Activated T-helper 1 cell treated with anti-CD3 and anti-CD28 coated beads, Interleukin-2, amount 50 U/mL, for 16 hours (primary cell): ENCODE results near the gene WBP2.

ENCODE experiments used
- DNase-seq, 2 donors: peaks; one replicate each; pipeline ENCODE4 v3.0.0-alpha.2; 2020; ENCODE audit warnings: low read depth in 1 of 2, low spot score in 1 of 2

WBP2 gene

DNA sequence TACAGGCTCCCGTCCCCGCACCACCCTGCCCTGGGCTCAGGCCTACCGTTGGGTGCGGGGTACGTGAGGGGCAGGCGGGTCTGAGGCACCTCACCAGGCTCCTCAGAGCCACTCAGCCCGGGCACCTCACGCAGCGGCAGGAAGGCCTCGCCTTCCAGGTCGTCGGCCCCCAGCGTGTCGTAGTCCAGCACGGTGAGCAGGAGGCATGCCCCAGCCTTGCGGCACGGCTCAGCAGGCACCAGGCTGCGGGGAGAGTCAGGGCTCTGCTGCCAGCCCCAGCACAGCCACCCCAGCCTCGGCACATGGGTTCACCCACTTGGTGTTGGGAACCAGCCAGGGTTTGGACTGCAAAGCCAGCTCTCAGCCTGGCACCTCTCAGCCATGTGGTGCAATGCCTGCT, 26.4 kb downstream of the WBP2 start:
- DNase-seq, result no peak

DNA sequence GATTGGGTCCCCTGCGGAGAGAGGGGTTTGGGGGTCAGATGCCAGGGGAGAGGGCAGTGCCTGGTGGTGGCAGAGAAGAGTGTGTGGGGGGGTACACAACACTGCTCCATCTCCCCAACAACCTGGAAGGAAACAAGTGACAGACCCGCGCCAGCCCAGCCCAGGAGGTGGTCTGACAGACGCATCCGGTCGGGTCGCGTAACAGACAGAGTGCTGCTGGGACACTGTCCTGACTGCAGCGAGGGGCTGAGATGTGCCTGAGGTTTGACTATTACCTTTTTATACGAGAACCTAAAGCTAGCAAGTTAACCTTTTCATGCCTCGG, 27.1 kb downstream of the WBP2 start:
- no peak for DNase-seq

DNA sequence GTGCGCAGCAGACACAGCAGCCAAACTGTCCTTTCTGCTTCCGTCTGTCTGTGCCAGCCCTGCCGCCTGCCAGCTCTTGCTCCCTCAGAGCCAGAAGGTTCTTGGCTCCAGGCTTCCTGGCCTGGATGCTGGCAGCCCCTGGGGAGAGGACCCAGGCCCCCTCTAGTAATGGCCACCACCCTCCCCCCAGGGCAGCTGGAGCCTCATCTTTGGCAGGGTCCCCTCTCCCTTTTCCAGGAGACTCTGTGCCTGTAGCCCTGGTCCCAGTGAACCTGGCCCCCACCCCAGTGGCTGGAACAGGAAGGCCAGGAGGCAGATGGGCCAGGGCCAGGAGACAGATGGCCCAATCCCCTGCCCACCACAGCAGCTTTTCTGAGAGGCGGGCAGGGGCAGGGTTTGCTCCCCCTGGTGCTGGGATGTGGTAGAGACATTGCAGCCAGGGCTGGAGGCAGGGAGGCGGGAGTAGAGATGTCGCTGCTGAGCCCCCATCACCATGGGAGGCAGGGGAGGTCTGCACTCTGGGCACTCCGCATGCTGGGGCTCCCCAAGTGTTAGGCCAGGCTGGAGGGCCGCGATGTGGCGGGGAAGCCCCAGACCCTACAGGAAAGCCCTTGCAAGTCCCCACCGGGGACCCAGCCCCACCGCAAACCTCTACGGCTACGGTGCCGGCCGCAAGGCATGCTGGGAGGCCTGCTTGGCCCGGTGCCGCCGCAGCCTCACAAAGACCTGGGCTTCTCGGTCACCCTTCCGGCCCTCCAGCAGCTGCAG, 27.6 kb downstream of the WBP2 start:
- peak; percentile 16 to 47 for DNase-seq

DNA sequence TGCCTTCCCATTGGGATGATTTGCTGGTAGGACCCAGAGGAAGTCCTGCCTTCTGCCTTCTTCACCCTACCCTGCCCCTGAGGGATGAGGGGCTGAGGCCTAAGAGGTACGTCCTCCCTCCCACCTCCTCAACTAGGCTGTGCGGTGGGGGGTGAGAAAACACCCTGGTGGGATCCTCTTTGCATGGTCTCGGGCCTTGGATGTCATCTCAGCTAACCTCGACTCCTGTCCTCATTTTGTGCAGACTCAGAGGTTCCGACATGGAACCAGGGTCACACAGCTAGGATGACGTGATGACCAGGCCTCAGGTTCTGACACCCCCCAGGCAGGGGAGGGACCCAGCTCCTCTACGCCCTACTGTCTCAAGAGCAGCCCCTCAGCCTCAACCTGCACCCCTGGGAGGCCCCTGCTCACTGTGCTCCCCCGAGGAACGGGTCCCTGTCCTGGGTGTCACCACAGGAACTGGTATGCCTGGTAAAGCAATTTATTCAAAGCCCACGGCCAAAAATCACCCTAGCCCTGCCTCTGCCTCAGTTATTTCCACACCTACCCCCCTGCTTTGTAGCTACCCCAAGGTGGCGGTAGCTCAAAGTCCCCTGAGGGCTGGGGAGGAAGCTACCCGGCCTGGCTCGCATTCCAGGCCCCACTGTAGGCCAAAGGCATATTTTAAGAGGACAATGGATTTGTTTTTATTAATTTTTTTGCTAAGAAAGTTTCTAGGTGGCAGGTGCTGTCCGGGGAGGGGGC, 28.4 kb downstream of the WBP2 start:
- no peak for DNase-seq

DNA sequence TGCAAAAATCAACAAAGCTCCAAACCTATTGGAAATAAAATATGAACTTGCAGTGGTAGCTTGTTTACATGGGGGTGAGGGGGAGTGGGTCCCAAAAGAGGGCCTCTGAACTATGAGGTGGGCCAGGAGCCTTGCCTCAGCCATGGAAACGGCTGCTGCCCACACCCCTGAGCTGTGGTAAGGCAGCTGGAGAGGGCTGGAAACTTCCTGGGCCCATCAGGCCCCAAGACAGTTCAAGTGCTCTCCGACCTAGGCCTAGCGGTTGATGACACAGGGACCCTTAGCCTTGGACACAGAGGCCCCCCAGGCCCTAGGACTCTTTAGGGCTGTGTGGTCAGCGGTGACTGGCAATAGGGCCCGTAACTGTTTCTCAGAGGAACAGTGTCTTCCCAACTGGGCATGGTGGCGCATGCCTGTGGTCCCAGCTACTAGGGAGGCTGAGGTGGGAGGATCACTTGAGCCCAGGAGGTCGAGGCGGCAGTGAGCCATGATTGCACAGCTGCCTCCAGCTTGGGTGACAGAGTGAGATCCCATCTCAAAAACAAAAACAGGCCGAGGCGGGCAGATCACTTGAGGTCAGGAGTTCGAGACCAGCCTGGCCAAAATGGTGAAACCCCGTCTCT, 29.3 kb downstream of the WBP2 start:
- DNase-seq, result no peak

DNA sequence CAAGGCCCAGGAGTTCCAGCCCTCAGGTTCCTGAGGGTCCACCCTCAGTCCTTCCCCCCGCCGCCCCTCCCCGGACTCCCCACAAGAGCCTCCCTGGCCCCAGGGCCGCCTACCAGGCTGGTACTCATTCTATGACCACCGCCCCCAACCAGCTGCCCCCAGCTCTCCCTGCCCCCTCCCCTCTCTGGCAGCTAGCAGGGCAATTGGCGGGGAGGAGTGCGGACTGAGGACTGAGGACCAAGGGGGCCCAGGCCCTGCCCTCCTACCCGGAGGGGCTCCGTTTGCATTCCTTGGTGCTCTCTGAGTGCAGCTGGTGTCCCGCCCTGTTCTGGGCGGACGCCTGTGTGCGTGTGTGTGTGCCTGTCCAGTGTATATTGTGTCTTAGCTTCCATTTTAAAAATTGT, 30.0 kb downstream of the WBP2 start:
- DNase-seq, result no peak

DNA sequence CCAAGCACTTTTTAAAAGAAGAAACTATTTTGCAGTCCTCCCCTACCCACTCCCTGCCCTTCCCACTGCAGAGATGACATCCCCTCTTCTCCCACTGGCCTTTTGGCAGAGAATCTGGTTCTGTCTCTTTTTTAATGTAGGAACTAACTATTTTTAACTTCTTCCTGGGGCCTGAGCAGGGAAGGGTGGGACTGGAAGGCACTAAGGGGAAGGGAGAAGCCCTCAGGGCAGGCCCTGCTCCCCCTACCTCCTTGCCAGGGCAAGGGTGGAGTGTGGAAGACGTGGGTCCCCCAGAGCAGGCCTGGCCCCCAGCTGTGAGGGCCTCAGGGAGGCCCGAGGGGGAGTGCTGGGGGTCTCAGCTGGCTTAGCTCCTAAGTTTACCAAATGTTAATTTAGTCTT, 30.5 kb downstream of the WBP2 start:
- DNase-seq, result no peak

DNA sequence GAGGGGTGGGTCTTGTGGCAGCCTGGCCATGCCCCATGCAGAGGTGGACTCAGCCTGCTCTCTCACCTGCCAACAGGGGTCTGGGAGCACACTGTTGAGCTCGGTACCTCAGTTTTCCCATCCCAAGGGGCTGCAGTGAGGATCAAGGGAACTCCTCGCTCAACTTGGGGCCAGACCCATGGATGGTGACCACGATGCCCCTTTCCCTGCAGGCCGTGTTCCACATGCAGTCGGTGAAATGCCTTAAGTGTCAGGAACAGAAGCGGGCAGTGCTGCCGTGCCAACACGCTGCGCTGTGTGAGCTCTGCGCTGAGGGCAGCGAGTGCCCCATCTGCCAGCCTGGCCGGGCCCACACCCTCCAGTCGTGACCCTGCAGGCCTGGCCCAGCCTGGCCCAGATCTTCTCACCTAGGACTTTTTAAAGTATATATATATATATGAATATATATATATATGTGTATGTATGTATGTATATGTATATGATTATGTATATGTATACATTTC, 31.0 kb downstream of the WBP2 start:
- DNase-seq, result no peak

DNA sequence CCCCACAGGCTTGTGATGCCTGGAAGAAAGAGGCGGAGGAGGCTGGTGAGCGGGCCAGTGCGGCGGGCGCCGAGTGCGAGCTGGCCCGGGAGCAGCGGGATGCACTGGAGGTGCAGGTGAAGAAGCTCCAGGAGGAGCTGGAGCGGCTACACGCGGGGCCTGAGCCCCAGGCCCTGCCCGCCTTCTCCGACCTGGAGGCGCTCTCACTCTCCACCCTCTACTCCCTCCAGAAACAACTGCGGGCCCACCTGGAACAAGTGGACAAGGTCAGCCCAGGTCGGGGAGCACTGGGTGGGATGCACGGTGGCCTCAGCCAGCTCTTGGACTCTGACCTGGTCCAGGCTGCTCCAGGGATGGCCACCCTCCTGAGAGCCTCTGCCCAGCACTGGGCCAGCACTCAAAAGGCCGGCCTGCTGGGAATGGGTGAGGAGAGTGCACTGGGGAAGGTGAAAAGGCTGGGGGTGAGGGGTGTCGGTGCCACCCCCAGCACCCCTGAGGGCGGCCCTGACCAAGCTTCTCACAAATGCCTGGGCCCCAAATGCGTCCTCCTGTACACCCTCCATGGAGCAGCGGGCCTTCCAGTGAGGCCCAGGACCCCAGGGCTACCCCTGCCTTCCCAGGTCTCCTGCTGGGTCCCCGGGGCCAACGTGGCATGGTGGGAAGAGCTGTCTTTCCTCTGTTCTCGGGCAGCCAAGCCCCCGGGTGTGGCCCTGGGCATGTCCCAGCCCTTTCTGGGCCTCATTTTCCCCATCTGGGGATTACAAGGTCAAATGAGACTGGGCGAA, 31.7 kb downstream of the WBP2 start:
- DNase-seq, result no peak

DNA sequence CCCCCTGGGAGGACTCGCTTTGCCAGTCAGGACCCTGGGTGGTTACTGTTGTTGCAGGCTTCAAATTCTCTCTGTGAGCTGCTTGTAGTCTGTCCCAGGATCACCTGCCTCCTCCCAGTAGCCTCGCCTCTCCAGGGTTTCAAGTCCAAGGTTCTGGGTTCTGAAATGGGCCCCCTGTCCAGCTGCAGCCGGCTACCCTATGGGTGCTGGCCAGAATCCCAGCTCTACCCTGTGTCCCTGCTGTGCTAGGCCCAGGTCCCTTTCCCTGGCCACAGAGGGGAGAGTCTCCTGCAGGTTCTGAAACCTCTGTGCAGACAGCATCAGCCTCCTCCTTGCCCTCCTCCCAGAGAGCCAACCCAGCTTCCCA, 32.4 kb downstream of the WBP2 start:
- no peak for DNase-seq

DNA sequence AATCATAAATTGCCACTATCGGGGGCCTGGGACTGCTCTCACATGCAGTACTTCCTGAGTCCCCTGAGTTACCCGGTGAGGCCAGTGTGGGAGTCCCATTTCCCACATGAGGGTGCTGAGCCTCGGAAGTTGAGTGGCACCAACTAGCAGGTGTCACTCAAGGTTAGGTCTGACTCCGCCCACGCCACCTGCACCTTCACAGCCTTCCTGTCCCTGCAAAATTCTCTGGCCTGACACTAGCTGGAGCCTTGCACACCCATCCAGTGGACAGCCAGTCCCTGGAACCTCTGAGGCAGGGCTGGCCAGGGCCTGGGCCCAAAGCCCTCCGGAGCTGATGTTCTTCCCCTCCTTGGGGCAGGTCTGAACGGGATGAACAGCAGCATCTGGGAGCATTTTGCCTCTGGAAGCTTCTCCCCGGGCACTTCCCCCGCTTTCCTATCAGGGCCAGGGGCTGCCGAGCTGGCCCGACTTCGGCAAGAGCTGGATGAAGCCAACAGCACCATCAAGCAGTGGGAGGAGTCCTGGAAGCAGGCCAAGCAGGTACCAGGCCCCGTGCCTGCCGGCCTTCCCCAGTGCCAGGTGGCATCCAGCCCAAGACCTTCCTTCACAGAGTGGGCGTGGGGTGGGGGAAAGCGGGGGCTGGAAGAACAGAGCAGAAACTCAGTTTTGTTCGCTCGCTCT, 32.9 kb downstream of the WBP2 start:
- no peak for DNase-seq

DNA sequence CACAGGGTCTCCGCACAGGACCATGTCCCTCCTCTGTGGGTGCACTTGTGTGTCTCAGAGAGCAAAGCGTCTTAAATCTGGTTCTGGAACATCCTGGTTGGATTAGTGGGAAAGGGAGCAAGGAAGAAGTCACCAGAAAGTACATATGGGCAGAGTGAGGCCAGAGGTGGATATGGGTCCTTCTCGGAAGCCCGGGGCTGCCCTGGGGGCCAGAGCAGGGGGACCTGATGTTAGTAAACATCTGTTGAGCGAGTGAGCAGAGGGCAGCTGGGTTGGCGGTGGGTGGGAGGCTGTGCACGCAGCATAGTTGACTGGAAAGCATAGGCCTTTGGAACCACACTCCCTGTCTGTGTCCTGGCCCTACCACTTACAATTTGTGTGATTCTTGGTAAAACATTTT, 33.6 kb downstream of the WBP2 start:
- DNase-seq, result no peak

DNA sequence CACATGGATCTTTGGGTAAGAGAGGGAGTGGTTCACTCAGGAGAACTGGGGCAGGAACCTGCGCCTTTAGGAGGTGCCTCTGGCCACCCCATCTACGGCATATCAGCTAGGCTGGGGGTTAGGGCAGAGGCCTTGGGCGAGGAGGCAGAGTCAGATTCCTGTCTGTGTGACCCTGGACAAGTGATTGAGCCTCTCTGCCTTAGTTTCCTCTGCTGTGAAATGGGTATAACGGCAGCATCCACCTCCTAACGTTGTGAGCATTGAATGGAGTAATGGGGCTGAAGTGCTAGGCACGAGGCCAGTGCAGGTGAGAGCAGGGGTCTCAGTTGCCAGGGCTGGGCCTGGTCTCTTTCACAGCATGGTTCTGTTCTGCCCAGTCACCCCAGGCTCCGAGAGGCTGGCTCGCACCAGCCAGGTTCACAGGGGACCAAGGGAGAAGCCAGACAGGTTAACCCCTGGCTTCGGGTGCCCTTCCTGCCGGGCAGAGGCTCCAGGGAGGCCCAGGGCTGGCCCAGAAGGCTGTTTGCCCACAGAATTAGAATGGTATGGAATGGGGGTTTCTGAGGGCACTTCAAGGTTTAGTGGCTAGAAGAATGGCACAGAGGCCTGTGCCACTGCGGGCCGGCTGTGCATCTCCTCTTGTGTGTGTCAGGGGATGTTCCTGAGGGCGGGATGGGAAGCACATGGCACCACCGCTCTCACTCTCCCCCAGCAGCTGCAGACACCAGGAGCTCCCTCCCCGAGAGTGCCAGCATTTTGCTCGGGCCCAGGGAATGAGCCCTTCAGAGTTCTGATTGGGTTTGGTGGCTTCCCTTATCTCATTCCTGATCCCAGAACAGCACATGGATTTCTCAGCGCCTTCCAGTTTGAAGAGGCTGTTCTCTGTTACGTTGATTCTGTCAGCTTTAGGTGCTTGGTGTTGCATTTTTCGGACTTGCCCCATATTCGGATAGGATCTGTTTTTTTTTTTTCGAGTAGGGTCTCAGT, 34.7 kb downstream of the WBP2 start:
- no peak for DNase-seq

DNA sequence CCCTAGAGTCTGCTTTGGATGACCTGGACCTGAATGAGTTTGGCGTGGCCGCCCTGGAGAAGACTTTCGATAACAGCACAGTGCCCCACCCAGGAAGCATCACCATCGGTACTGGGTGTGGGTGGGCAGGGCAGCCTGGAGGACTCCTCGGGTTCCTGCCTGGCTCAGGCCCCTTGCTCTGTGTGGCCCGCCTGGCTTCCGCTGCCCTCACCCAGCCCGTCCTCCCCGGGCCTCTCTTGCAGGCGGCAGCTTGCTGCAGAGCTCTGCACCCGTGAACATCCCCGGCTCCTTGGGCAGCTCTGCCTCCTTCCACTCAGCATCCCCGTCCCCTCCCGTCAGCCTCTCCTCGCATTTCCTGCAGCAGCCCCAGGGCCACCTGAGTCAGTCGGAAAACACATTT, 35.5 kb downstream of the WBP2 start:
- DNase-seq, result no peak

DNA sequence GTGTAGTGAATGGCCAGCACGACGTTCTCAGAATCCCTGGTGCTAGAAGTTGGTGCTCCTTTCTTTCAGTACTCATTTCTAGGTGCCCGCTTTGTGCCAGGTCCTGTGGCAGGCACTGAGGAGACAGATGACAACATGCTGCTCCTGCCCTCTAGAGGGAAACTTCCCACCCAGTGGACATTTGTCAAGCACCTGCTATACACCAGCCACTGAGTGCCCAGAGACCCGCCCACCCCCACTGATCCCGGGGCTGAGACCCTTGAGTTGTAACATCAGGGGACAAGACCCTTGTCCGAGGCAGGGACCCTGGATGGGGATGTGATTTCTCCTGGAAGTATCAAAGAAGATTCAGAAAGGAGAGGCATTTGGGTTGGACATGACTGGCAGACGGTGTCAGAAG, 36.0 kb downstream of the WBP2 start:
- no peak for DNase-seq

DNA sequence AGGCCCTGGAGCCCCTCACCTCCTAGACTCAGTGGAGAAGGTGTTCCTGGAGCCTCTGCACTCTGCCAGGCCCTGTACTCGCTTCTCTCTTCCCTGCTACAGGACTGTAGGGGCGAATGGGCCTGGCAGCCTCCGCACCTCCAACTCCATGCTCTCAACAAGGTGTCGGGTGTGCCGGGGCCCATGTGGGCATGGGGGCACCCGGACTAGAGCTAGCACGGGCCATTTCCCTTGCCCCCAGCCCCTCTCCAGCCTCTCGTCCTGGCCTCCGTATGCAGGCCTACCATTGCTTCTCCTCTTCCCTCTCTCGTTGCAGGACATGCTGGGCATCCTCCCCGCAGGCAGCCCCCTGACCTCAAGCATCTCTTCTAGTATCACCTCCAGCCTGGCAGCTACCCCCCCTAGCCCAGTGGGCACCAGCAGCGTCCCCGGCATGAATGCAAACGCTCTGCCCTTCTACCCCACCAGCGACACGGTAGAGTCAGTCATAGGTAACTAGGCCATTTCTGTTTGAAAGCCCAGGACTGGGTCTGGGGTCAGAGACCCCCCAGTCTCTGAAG, 36.7 kb downstream of the WBP2 start:
- DNase-seq, result no peak

DNA sequence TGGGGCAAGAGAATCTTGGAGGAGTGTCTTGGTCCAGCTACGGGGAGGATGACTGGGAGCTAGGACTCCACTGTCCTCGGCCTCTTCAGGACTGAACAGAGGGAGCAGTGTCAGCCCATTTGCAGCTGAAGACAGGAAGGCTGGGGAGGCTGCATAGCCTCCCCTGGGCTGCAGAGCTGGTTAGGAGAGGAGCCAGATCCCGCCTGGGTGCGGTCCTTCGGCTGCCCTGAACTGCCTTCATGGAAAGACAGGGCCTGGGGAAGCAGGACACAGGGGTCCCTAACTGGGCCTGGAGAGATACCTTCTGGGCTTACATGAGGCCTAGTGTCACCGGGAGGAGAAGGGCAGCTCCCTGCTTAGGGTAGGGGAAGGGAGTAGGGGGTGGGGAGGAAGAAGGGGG, 37.6 kb downstream of the WBP2 start:
- DNase-seq, result no peak

DNA sequence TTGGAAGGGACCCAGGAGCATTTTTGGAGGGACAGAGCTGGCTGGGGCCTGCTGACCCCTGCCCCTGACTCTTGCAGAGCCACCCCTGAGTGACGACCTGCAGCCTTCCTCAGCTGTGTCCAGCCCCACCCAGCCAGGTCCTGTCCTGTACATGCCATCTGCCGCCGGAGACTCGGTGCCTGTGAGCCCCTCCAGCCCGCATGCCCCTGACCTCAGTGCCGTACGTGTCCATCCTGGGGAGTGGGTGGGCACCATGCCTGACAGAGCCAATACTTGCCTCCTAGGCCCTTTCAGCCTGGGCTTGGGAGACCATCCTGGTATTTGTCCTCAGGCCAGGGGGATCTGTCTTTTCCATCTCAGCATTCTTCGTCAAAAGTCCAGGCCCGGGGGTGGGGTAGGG, 38.4 kb downstream of the WBP2 start:
- DNase-seq, result no peak

DNA sequence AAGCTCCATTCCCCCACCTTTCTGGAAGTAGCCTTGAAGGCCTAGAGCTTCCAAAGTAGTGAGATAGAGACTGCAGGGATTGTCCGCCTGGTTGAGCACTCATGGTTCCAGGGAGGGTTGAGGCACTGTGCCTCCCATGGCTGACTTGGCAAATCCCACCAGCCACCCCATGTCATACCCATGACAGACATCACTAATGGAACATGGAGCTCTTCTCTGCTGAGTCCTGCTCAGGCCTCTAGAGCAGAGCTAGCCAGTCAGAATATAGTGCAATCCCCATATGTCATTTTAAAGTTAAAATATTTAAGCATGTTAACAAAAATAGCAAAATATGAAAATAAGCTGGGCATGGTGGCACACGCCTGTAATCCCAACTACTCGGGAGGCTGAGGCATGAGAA, 39.7 kb downstream of the WBP2 start:
- DNase-seq, result no peak
